Neuronal stem cell (in vitro differentiated cells): ENCODE data around the gene SSBP4.

ENCODE experiments used
- DNase-seq: peaks from one replicate; pipeline ENCODE4 v3.0.0-alpha.2; 2013; ENCODE audit warnings: low spot score
- H2AFZ ChIP-seq: one replicate; pipeline ENCODE4 v1.6.1; 2013; ENCODE audit warnings: mild to moderate bottlenecking, low read length, inconsistent platforms
- H2AK5ac ChIP-seq: 2 replicates; pipeline ENCODE4 v1.6.1; 2013; ENCODE audit warnings: low read depth, mild to moderate bottlenecking, inconsistent platforms, low read length, moderate library complexity, mixed read lengths
- H2BK120ac ChIP-seq: 2 replicates; pipeline ENCODE4 v1.6.1; 2013; ENCODE audit warnings: low read depth, mild to moderate bottlenecking, inconsistent platforms, low read length, moderate library complexity, mixed read lengths
- H2BK12ac ChIP-seq: one replicate; pipeline ENCODE4 v1.6.1; 2013; ENCODE audit warnings: low read length, inconsistent platforms
- H2BK15ac ChIP-seq: 2 replicates; pipeline ENCODE4 v1.6.1; 2013; ENCODE audit warnings: mild to moderate bottlenecking, low read length, inconsistent platforms, mixed read lengths
- H2BK5ac ChIP-seq: one replicate; pipeline ENCODE4 v1.6.1; 2013; ENCODE audit warnings: inconsistent platforms, mild to moderate bottlenecking, low read length, moderate library complexity
- H3K14ac ChIP-seq: one replicate; pipeline ENCODE4 v1.6.1; 2013; ENCODE audit warnings: low read length, inconsistent platforms
- H3K18ac ChIP-seq: 2 replicates; pipeline ENCODE4 v1.6.1; 2013; ENCODE audit warnings: low read length, inconsistent platforms
- H3K23ac ChIP-seq: 2 replicates; pipeline ENCODE4 v1.6.1; 2013; ENCODE audit warnings: low read depth, mild to moderate bottlenecking, mixed read lengths, low read length, inconsistent platforms; ENCODE audit not compliant: poor library complexity
- H3K27ac ChIP-seq: replicated peaks from 3 replicates; pipeline ENCODE4 v1.5.1; 2013; ENCODE audit warnings: low read length, inconsistent platforms
- H3K27me3 ChIP-seq, 3 experiments: 2 replicates each; pipeline ENCODE4 v1.6.1; 2013; ENCODE audit warnings: low read length in 3 of 3, mild to moderate bottlenecking in 2 of 3, inconsistent platforms in 1 of 3, low read depth in 1 of 3, mixed read lengths in 1 of 3, moderate library complexity in 1 of 3; ENCODE audit not compliant: control insufficient read depth in 3 of 3, insufficient read depth in 3 of 3
- H3K36me3 ChIP-seq, 2 donors: replicated peaks in 1 of 2; 2 replicates each; pipeline ENCODE4 v1.6.1; 2013; ENCODE audit warnings: low read length in 2 of 2; ENCODE audit not compliant: control insufficient read depth in 2 of 2, insufficient read depth in 2 of 2
- H3K4ac ChIP-seq: 2 replicates; pipeline ENCODE4 v1.6.1; 2013; ENCODE audit warnings: inconsistent platforms, mild to moderate bottlenecking, low read length, moderate library complexity
- H3K4me1 ChIP-seq, 2 donors: 1 replicate in 1 of 2; 2 replicates in 1 of 2; pipeline ENCODE4 v1.6.1; 2013; ENCODE audit warnings: low read length in 2 of 2, low read depth in 1 of 2; ENCODE audit not compliant: control insufficient read depth in 2 of 2, insufficient read depth in 1 of 2
- H3K4me2 ChIP-seq: one replicate; pipeline ENCODE4 v1.6.1; 2013; ENCODE audit warnings: mild to moderate bottlenecking, low read length, inconsistent platforms; ENCODE audit not compliant: insufficient read depth, poor library complexity, severe bottlenecking
- H3K4me3 ChIP-seq, 2 donors: 2 replicates each; pipeline ENCODE4 v1.5.1; 2013; ENCODE audit warnings: low read length in 2 of 2, mild to moderate bottlenecking in 2 of 2, inconsistent platforms in 1 of 2, moderate library complexity in 1 of 2
- H3K79me1 ChIP-seq: one replicate; pipeline ENCODE4 v1.6.1; 2013; ENCODE audit warnings: low read depth, mild to moderate bottlenecking, inconsistent platforms, low read length, moderate library complexity
- H3K9ac ChIP-seq: one replicate; pipeline ENCODE4 v1.6.1; 2013; ENCODE audit warnings: mild to moderate bottlenecking, low read depth, low read length, inconsistent platforms; ENCODE audit not compliant: poor library complexity
- H3K9me3 ChIP-seq, 2 donors: replicated peaks in 1 of 2; 2 replicates each; pipeline versions ENCODE3 to v1.6.1; 2013; ENCODE audit warnings: low read length in 2 of 2, mild to moderate bottlenecking in 2 of 2, inconsistent platforms in 1 of 2, low read depth in 1 of 2, mixed read lengths in 1 of 2, moderate library complexity in 1 of 2; ENCODE audit not compliant: control insufficient read depth in 2 of 2, insufficient read depth in 1 of 2
- H4K8ac ChIP-seq: one replicate; pipeline ENCODE4 v1.6.1; 2013; ENCODE audit warnings: low read depth, mild to moderate bottlenecking, inconsistent platforms, low read length, moderate library complexity
- H4K91ac ChIP-seq: one replicate; pipeline ENCODE4 v1.6.1; 2013; ENCODE audit warnings: low read length, low read depth, mild to moderate bottlenecking, inconsistent platforms; ENCODE audit not compliant: poor library complexity
- WGBS, 2 donors: extraction: QIAGEN DNeasy Blood & Tissue Kit; methylation state at CpG; one replicate each; pipeline ENCODE4 v1.1.7; 2013; ENCODE audit warnings: missing lambda C conversion rate in 2 of 2, mixed read lengths in 1 of 2; ENCODE audit not compliant: insufficient read length in 2 of 2, insufficient replicate concordance in 1 of 2; ENCODE audit errors: extremely low coverage in 2 of 2; 5-methylcytosine and 5-hydroxymethylcytosine counted together

SSBP4 gene

DNA sequence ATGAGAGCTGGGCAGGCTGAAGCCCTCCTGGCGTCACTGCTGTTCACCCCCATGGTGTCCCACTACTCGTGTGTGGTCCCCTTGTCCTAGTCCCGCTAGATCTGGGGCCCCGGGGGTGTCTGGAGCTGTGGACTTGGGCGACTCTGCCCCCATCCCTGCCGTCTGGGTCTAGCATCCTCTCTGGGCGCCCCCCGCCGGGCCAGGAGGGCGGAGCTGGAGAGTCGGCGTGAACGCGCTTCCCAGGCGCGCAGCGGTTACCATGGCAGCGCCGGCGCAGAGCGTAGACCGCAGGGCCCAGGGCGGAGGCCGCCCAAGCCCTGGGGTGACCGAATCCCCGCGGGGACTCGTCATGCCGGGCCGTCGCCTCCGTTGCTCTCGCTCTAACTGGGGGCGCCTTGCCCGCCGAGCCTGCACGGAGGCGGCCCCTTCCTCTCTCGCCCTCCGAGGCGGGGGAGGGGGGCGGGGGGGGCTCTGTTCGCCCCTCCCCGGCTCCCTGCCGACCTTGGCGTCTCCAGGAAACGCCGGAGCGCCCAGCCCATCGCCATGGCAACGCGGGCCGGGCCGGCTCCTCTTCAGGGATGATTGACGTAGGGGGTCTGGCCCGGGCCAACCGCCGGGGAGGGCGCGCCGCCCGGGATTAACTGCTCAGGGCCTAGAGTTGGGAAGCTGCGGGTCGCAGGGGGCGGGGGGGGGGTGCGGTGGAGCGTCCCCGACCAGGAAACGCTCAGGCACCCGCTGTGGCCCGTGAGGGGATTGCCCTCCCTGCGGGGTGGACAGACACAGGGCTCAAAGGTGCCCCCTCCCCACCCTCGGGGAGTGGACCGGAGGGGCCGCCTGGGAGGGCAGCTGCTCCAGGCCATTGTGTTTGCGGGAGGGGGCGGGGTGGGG is 9.8 kb downstream of the SSBP4 start:
- Histone ChIP-seq H3K9me3 (no peaks in the 10 kb centered on the region), H3K4ac (no peak overlapping the region), H2BK15ac (peak overlapping the region; percentile 99), H3K36me3 (peaks cover 0 to 32% of the 10 kb centered on the region in 2 donors), H3K18ac (peak overlapping the region; percentile 99), H2AFZ (peak overlapping the region; percentile 90), H2AK5ac (peak overlapping the region; percentile 100), H3K14ac (no peak overlapping the region), H3K4me3 (peak overlapping the region; percentile 45 to 67), H3K79me1 (peaks cover 10% of the 10 kb centered on the region), H3K9ac (peak overlapping the region; percentile 81), H4K8ac (no peak overlapping the region), H3K4me2 (peak overlapping the region; percentile 89), H2BK12ac (peak overlapping the region; percentile 63), H4K91ac (no peak overlapping the region), H3K27ac (peak overlapping the region; percentile 95), H3K27me3 (no peaks in the 10 kb centered on the region), H2BK5ac (peak overlapping the region; percentile 97), H2BK120ac (peak overlapping the region; percentile 99), H3K4me1 (peaks cover 43 to 57% of the 10 kb centered on the region in 2 donors), H3K23ac (peak overlapping the region; percentile 95)
- no CpG with 5 or more reads among the region's 77 CpGs for WGBS, 2 donors
- DNase-seq = peak; percentile 94

DNA sequence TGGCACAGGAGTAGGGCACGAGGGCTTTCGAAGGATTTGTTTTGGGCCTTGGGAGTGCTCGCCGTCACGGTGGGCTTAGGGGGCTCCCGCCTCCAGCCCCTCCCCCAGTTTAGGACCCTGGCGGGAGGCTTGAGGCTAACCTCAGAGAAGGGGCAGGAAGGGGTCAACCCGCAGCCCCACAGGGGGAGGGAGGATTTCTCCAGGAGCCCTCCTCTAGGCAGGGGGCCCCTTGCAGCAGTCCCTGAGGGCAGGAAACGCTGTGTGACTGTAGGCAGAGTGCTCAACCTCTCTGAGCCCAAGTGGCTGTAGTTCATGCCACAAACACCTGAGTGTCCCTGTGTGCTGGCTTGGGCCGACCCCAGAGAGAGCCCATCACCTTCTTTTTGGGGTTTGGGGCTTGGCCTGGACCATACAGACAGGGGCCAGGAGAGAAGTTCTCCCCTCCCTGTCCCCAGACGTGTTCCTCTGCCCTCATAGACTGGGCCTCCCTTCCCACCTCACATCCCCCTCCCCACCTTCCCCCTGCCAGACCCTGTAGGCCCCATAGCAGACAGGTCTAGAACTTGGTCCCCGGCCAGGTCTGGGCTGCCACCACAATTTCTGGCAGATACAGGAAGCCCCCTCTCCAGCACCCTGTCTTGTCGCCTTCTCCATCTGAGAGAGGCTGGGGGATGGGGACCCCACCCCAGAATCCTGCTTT is 10.7 kb downstream of the SSBP4 start:
- no peaks in the 10 kb centered on the region for H3K9me3 ChIP-seq
- H2BK5ac ChIP-seq = peak overlapping the region; percentile 97
- H3K4ac ChIP-seq = peak overlapping the region; percentile 17
- H2BK12ac ChIP-seq = no peak overlapping the region
- peak overlapping the region; percentile 95 for H3K27ac ChIP-seq
- H3K23ac ChIP-seq = peak overlapping the region; percentile 80
- peaks cover 40 to 56% of the 10 kb centered on the region in 2 donors for H3K4me1 ChIP-seq
- H3K4me2 ChIP-seq = peak overlapping the region; percentile 89
- peak overlapping the region; percentile 90 for H2AFZ ChIP-seq
- H3K27me3 ChIP-seq = no peaks in the 10 kb centered on the region
- peak overlapping the region; percentile 45 to 67 for H3K4me3 ChIP-seq
- peaks cover 5 to 40% of the 10 kb centered on the region in 2 donors for H3K36me3 ChIP-seq
- H3K9ac ChIP-seq = no peak overlapping the region
- peak overlapping the region; percentile 100 for H2AK5ac ChIP-seq
- DNase-seq = no peak
- WGBS, 2 donors = no CpG with 5 or more reads among the region's 13 CpGs
- peaks cover 5% of the 10 kb centered on the region for H3K79me1 ChIP-seq
- no peak overlapping the region for H4K91ac ChIP-seq
- peak overlapping the region; percentile 72 for H4K8ac ChIP-seq
- no peak overlapping the region for H3K14ac ChIP-seq
- peak overlapping the region; percentile 99 for H2BK120ac ChIP-seq
- peak overlapping the region; percentile 99 for H2BK15ac ChIP-seq
- peak overlapping the region; percentile 98 for H3K18ac ChIP-seq

DNA sequence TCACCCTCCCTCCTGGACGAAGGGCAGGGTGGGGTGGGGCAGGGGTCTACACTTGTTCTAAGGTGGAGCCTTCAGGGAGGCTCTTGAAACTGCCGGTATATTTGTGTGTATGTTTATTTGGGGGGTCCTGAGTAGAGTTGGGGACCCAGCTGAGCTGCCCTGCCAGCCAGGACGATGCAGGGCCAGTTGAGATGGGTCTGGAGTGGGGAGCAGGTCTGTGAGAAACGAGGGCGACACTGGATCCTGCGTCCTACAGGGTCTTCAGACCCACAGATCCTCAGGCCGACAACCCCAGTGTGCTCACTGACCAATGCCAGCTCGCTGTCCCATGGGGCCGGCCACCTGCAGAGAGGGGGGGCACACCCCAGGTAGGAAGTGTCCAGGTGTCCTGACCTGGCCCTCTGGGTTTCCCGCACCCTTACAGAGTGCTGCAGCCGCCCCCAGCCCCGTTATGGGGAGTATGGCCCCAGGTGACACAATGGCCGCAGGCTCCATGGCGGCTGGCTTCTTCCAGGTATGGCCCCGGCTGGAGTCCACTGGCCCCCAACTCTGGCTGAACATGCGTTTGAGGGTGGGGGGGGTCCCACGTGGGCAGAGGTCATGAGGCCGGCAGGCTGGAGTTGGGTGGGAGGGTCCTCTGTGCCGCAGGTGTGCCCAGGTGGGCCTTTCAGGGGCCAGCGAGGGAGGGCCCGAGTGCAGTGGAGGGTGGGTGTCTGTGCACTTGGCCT is 11.4 kb downstream of the SSBP4 start:
- Histone ChIP-seq H3K79me1 (peaks cover 7% of the 10 kb centered on the region), H3K4me2 (no peak overlapping the region), H3K4me1 (peaks cover 37 to 51% of the 10 kb centered on the region in 2 donors), H3K27ac (no peak overlapping the region), H3K27me3 (no peaks in the 10 kb centered on the region), H2BK15ac (peak overlapping the region; percentile 99), H3K18ac (peak overlapping the region; percentile 98), H3K4me3 (no peak overlapping the region), H2BK12ac (peak overlapping the region; percentile 49), H3K14ac (peak overlapping the region; percentile 82), H4K8ac (no peak overlapping the region), H2BK5ac (peak overlapping the region; percentile 97), H3K4ac (peak overlapping the region; percentile 38), H2AK5ac (peak overlapping the region; percentile 100), H2BK120ac (peak overlapping the region; percentile 99), H4K91ac (no peak overlapping the region), H3K9me3 (no peaks in the 10 kb centered on the region), H3K9ac (peak overlapping the region; percentile 60), H2AFZ (no peak overlapping the region), H3K36me3 (peaks cover 9 to 48% of the 10 kb centered on the region in 2 donors), H3K23ac (peak overlapping the region; percentile 73)
- DNase-seq = no peak
- WGBS, 2 donors = no CpG with 5 or more reads among the region's 21 CpGs
